GM12878 (cell line): ENCODE results near the gene TLR5. TPM values are rescaled to one million over a fixed set of nuclear protein-coding genes. Genes with fewer than 3 reads are reported as not detected.

ENCODE experiments used
- BMI1 ChIP-seq: fragments of 450-650 bp; IDR thresholded peaks from 2 replicates; pipeline ENCODE4 v1.6.1; 2016; ENCODE audit warnings: mild to moderate bottlenecking, moderate library complexity, borderline replicate concordance
- E4F1 ChIP-seq: fragments of 450-650 bp; IDR thresholded peaks from 2 replicates; pipeline ENCODE4 v1.6.1; 2018; ENCODE audit warnings: borderline replicate concordance, mild to moderate bottlenecking; ENCODE audit not compliant: partially characterized antibody
- HCFC1 ChIP-seq: fragments of 150-350 bp; IDR thresholded peaks from 2 replicates; pipeline ENCODE4 v1.6.1; 2014; ENCODE audit warnings: low read length
- JUND ChIP-seq: IDR thresholded peaks from 2 replicates; pipeline ENCODE4 v1.6.1; 2012; ENCODE audit warnings: low read depth, mild to moderate bottlenecking, low read length, improper control_type of control experiment, moderate library complexity
- MAX ChIP-seq: IDR thresholded peaks from 2 replicates; pipeline ENCODE4 v1.6.1; 2012; ENCODE audit warnings: low read depth, low read length, improper control_type of control experiment
- NFXL1 ChIP-seq: fragments of 450-650 bp; IDR thresholded peaks from 2 replicates; pipeline ENCODE4 v1.6.1; 2017; ENCODE audit warnings: antibody characterized with exemption, mild to moderate bottlenecking, borderline replicate concordance
- NR2C2 ChIP-seq: IDR thresholded peaks from 2 replicates; pipeline ENCODE4 v1.6.1; 2011; ENCODE audit warnings: borderline replicate concordance, low read depth; ENCODE audit not compliant: control insufficient read depth, insufficient read length
- PAX8 ChIP-seq: fragments of 450-650 bp; IDR thresholded peaks from 2 replicates; pipeline ENCODE4 v1.6.1; 2017; ENCODE audit warnings: mild to moderate bottlenecking, moderate library complexity
- PML ChIP-seq: IDR thresholded peaks from 2 replicates; pipeline ENCODE4 v1.6.1; 2012; ENCODE audit warnings: low read length, inconsistent platforms
- POLR2AphosphoS2 ChIP-seq: IDR thresholded peaks from 2 replicates; pipeline ENCODE4 v1.6.1; 2011; ENCODE audit warnings: low read depth, mild to moderate bottlenecking, low read length, improper control_type of control experiment, moderate library complexity
- SMC3 ChIP-seq: IDR thresholded peaks from 2 replicates; pipeline ENCODE4 v1.6.1; 2011; ENCODE audit warnings: low read length, improper control_type of control experiment, borderline replicate concordance
- SP1 ChIP-seq: IDR thresholded peaks from one replicate; pipeline ENCODE4 v1.6.1; 2011; ENCODE audit warnings: low read depth, low read length
- TCF3 ChIP-seq: IDR thresholded peaks from 2 replicates; pipeline ENCODE4 v1.6.1; 2012; ENCODE audit warnings: low read depth, mild to moderate bottlenecking, low read length, borderline replicate concordance; ENCODE audit not compliant: insufficient read depth
- ZNF207 ChIP-seq: fragments of 450-650 bp; IDR thresholded peaks from 2 replicates; pipeline ENCODE4 v1.6.1; 2014; ENCODE audit warnings: antibody characterized with exemption, mild to moderate bottlenecking, borderline replicate concordance
- polyA plus RNA-seq, 11 experiments: library from polyadenylated mRNA; depleted of rRNA in 4 of 11; unstranded in 6 of 11; stranded (reverse) in 5 of 11; fragments of >200 nt; fragmentation: Nextera tagmentation in 4 of 11; fragmentation: Illumina TruSeq in 1 of 11; extraction: Ambion mirVana in 4 of 11; extraction: Trizol in 1 of 11; gene quantifications; 1 replicate in 1 of 11; 2 replicates in 10 of 11; pipeline versions ENCODE4 v1.2.1 to v1.2.3, GENCODE V29; 2011 to 2016; ENCODE audit warnings: inconsistent platforms in 2 of 11, missing spikeins in 2 of 11, low read depth in 1 of 11
- total RNA-seq, 4 experiments: library from RNA; depleted of rRNA in 3 of 4; stranded (reverse); fragments of >200 nt in 3 of 4; fragmentation: Illumina TruSeq in 1 of 4; extraction: Trizol in 1 of 4; gene quantifications; 2 replicates each; pipeline versions ENCODE4 v1.2.1 to v1.2.3, GENCODE V29; 2013 to 2021
- TF ChIP-seq, protein P1 (sequence below): IDR thresholded peaks from 2 replicates; pipeline ENCODE4 v1.6.1; 2011; ENCODE audit warnings: low read depth, mild to moderate bottlenecking, low read length, moderate library complexity, borderline replicate concordance; ENCODE audit errors: extremely low read depth
- TF ChIP-seq, protein P2 (sequence below): IDR thresholded peaks from 2 replicates; pipeline ENCODE4 v1.6.1; 2012; ENCODE audit warnings: mild to moderate bottlenecking, low read depth, low read length
- TF ChIP-seq, protein P3 (sequence below): fragments of 450-650 bp; formaldehyde crosslinking; IDR thresholded peaks from 2 replicates; pipeline ENCODE4 v1.4.0; 2022; ENCODE audit warnings: mild to moderate bottlenecking, moderate library complexity

TLR5 gene
- total and polyA plus RNA-seq, 10 of the 15 experiments (the other 5 are each of a cell fraction or from before 2014, with no cell fraction given): 0.34 to 5.3 (median 0.79) TPM

DNA sequence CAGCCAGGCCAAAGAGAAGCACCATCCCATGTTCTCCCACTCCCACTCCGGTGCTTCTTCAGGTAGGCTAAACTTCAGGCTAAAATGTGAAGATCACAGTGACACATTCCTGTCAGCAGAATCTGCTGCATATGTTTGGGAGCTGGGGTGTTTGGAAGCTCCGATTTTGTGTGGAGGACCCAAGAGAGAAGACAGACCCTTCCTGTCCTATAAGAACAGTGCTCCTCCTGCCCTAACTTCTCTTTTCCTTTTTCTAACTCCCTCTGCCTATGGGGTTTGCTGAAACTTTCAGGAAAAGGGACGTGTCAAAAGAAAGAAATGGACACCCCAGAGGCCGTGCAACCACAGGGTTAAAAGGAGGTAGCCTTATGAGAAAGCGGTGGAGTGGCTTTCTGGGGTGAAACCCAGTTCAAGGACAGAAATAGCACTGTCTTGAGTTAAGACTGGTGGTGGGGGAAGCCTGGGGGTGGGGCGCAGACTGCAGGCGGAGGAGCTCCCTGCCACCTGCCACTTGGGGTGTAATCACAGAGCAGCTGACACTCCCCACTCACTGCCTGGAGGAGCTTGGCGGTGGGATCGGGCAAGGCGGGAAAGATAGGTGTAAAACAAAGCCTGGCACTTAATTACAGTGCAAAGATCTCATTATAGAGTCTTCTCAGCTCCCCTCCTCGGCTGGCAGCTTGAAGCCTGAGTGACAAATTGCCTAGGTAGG is 645 bp upstream of the TLR5 start (continued):
- TF ChIP-seq, protein P1, sequence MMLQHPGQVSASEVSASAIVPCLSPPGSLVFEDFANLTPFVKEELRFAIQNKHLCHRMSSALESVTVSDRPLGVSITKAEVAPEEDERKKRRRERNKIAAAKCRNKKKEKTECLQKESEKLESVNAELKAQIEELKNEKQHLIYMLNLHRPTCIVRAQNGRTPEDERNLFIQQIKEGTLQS: no peak
- TF ChIP-seq PAX8 (no peak), ZNF207 (no peak; the same call in 1 of the 2 replicates), NFXL1 (no peak), HCFC1 (no peak), NR2C2 (no peak), BMI1 (no peak; the same call in 1 of the 2 replicates), MAX (no peak; the same call in 1 of the 2 replicates), PML (no peak), JUND (peak; percentile 46; the same call in 1 of the 2 replicates), TCF3 (0 out of 2 replicates have a peak, but pooled peaks have one; percentile 36), POLR2AphosphoS2 (no peak), SMC3 (no peak), SP1 (peak; percentile 64), E4F1 (no peak)
- TF ChIP-seq, protein P2, sequence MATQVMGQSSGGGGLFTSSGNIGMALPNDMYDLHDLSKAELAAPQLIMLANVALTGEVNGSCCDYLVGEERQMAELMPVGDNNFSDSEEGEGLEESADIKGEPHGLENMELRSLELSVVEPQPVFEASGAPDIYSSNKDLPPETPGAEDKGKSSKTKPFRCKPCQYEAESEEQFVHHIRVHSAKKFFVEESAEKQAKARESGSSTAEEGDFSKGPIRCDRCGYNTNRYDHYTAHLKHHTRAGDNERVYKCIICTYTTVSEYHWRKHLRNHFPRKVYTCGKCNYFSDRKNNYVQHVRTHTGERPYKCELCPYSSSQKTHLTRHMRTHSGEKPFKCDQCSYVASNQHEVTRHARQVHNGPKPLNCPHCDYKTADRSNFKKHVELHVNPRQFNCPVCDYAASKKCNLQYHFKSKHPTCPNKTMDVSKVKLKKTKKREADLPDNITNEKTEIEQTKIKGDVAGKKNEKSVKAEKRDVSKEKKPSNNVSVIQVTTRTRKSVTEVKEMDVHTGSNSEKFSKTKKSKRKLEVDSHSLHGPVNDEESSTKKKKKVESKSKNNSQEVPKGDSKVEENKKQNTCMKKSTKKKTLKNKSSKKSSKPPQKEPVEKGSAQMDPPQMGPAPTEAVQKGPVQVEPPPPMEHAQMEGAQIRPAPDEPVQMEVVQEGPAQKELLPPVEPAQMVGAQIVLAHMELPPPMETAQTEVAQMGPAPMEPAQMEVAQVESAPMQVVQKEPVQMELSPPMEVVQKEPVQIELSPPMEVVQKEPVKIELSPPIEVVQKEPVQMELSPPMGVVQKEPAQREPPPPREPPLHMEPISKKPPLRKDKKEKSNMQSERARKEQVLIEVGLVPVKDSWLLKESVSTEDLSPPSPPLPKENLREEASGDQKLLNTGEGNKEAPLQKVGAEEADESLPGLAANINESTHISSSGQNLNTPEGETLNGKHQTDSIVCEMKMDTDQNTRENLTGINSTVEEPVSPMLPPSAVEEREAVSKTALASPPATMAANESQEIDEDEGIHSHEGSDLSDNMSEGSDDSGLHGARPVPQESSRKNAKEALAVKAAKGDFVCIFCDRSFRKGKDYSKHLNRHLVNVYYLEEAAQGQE: no peak
- TF ChIP-seq, protein P3, sequence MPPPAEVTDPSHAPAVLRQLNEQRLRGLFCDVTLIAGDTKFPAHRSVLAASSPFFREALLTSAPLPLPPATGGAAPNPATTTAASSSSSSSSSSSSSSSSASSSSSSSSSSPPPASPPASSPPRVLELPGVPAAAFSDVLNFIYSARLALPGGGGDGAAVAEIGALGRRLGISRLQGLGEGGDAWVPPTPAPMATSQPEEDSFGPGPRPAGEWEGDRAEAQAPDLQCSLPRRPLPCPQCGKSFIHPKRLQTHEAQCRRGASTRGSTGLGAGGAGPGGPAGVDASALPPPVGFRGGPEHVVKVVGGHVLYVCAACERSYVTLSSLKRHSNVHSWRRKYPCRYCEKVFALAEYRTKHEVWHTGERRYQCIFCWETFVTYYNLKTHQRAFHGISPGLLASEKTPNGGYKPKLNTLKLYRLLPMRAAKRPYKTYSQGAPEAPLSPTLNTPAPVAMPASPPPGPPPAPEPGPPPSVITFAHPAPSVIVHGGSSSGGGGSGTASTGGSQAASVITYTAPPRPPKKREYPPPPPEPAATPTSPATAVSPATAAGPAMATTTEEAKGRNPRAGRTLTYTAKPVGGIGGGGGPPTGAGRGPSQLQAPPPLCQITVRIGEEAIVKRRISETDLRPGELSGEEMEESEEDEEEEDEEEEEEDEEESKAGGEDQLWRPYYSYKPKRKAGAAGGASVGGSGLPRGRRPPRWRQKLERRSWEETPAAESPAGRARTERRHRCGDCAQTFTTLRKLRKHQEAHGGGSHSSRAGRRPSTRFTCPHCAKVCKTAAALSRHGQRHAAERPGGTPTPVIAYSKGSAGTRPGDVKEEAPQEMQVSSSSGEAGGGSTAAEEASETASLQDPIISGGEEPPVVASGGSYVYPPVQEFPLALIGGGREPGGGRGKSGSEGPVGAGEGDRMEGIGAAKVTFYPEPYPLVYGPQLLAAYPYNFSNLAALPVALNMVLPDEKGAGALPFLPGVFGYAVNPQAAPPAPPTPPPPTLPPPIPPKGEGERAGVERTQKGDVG (CRISPR knock-in tag): no peak
